ENCODE results near the gene ATP2B3. TPM values are rescaled to one million over a fixed set of nuclear protein-coding genes. Genes with fewer than 3 reads are reported as not detected.

The ATP2B3 gene
- not detected in 2 replicates for total RNA-seq (2014; rRNA removed)
- not detected for polyA plus RNA-seq (2012)

DNA sequence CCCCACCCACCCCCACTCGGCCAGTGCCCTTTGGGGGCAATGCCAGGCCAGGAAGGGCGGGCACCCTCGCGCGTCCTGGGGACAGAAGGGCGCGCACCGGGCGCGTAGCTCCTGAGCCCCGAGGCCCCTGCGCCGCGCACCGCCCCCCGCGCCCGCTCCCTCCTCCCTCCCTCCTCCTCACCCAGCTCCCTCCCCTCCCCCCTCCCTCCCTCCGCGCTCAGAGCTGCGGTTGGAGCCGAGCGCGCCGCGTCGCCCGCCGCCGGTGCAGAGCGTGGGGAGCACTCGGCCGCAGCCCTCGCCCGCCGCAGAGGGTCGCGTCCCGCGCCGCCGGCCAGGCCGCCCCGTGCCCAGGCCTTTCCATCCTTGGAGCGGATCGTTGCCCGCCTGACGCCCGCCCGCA lies at the start of gene ATP2B3:
Gene ATP2B3, plus strand, starts transcription at position 220 of the 400 bp plus-strand sequence. CDS start 18,606 bp downstream, outside the sequence.
- DNase-seq (ENCODE audit: low read depth) = no peak

DNA sequence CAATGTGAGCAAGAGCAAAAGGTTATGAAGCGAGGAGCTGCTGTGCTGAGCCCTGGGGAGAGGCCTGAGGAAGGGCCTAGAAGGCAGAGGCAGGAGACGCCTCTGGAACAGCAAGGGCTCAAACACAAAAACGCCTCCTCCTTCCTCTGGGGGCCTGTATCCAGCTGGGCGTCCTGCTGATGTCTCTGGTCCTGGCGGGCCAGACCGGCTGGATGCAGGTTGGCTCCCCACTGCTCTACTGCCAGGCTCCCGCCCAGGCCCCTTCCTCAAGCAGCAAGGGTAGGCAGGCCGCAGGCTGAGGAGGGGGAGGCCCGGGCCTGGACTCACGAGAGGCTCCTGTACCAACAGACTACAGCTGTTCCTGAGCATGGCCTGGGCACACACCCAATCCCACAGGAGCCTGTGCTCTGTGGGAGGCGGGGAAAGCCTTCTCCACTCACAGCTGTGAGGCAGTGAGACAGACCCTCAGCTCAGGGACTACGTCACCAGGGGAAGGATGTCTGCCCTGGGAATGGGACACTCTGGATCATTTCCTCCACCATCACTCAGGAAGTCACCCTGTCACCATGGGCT lies 49.3 kb upstream of the ATP2B3 start:
- no peak for DNase-seq (ENCODE audit: low read depth)

DNA sequence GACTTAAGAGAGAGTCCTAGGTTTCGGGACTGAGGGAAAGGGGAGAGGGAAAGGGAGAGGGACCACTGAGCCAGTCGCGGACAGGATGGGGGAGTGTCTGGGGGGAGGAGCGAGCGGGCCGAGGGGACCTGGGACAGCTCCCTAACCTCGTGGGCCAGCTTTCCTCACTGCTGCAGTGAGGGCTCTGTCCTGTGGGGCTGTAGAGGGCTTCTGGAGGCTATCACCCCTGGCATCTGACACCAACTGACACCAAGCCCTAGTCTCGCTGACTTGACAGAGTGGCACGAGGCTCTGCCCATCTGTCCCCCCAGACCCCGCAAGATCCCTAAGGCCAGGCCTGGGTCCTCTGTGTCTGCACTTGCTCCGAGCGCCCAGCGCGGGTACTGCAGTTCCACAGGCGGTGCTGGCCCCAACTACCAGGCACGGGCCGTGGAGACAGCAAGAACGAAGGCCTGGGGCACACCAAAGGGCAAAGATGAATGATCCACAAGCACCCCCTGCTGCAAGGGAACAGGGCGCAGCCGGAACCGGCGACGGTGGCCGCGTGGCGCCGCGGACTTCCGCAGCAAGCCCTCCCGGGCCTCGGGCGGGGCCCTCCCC lies 47.5 kb upstream of the ATP2B3 start:
- peak; percentile 22 for DNase-seq (ENCODE audit: low read depth)

DNA sequence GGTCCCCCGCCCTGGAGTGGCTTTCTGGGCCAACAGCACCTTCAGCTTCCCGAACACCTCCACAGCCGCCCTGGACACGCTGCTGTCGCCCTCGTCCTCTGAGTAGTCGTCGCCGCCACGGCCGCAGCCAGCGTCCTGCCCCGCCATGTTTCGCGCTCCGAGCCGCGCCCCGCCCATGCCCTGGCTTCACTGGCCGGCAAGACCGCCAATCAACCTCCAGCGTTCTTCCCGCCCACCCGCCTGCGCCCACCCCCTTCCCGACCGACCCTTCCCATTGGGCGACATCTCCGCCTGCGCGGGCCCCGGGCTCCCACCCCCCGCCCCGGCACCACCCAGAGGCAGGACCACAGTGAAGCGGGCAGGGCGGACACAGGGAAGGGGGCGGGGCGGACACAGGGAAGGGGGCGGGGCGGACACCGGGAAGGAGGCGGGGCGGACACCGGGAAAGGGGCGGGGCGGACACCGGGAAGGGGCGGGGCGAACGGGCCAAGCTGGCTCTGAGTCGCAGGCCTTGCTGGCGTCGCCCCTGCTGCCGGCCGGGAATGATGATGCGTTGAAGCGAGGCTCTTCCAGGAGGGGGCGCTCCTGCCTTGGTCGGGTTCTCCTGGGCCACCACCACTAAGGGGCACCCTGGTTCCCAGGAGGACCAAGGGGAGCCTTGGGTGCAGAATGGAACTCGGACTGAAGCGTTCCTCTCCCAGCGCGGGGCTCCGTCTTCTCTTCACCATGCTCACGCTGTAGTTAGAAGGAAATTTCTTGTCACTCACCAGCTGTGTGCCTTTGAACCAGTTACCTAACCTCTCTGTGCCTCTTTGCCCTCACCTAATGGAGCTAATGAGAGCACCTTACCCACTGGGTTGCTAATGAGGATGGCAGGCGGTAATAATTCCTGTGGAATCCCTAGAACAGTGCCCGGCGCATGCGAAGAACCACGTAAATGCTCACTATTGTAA lies 46.8 kb upstream of the ATP2B3 start, which contains the start of gene HAUS7:
Gene HAUS7, minus strand, starts transcription at position 166 of the 953 bp plus-strand sequence. Its CDS starts 19 bp downstream, at position 147.
- peak; percentile 82 for DNase-seq (ENCODE audit: low read depth)

DNA sequence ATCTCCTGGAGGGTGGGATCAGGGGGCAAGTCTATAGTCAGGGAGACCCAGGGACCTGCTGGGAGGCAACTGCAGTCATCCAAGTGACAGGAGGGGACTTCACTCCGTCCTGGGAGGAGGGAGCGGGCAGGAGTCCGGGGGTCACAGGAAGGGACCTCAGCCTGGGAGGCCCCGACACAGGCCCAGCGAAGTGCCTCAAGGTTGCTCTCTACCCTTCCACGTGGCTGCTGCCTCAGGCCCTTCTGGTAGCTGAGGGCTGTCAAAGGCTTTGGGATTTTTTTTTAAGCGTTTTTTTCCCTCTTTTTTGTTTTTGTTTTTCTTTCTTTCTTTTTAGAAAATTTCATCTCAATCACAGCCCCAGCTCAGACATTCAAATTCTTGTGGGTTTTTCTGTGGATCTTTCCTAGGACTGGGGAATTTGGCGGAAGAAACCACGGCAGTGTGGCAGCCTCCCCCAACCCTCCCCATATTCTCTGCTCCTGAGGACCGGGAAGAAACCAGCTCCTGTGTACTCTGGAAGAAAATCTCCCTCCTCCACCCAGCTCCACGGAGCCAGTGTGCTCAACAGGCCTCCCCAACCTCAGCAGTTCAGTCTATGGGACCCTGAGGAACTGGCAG lies 45.7 kb upstream of the ATP2B3 start:
- no peak for DNase-seq (ENCODE audit: low read depth)

GRCh38 chrX:153473126-153473525 lies 44.3 kb upstream of the ATP2B3 start:
- no peak for DNase-seq (ENCODE audit: low read depth)

DNA sequence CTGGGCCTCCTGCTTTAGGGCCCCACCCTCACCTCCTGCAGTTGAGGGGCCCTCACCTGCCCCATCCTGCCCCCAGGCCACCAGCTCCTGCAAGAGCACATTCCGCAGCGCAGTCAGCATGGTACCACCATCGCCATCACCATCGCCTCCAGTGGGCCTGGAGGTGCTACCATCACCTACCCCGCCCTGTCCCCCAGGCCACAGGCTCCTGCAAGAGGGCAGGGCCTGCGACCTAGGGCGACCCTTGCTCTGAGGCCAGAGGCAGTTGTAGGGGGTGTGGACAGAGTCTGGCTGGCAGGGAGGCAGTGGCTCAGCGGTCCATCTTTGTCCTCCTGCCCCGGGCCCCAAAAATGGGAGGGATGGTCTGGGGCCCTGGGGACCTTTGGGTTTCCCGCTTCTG lies 43.2 kb upstream of the ATP2B3 start:
- no peak for DNase-seq (ENCODE audit: low read depth)

DNA sequence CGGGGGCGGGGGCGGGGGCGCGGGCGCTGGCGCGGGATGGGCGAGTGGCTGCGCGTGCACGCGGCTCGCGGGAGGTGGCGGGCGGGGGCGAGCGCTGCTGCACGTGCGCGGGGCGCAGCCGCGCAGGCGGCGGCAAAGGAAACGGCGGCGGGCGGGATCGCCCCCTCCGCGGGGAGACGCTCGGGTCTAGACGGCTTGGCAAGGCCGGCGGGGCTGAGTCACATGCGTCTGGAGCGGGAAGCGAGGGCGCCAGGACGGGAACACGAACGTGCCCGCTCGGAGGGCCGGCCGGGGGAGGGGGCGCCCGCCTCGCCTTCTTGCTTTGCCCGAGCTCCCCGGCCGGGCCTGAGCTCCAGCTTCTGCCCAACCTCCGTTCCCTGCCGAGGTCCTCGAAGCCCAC lies 42.7 kb upstream of the ATP2B3 start:
- DNase-seq (ENCODE audit: low read depth) = no peak

DNA sequence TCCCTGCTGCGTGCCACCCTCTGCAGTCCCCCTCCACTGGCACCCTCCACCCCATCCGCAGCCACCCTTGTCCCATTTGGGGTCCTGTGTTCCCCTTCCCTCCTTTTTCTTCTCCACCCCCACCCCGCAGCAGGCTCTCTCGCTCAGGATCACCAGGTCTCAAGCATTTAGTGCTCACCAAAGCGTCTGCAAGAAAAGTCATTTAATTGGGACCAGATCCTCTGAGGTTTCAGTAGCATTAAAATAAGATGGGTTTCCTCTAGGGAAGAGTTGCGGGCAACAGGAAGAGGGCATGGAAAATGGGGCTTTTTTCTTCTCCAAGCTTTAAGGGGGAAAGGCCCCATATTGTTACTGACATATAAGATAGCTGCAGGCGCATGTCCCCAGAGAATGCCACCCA lies 42.2 kb upstream of the ATP2B3 start:
- DNase-seq (ENCODE audit: low read depth) = no peak

DNA sequence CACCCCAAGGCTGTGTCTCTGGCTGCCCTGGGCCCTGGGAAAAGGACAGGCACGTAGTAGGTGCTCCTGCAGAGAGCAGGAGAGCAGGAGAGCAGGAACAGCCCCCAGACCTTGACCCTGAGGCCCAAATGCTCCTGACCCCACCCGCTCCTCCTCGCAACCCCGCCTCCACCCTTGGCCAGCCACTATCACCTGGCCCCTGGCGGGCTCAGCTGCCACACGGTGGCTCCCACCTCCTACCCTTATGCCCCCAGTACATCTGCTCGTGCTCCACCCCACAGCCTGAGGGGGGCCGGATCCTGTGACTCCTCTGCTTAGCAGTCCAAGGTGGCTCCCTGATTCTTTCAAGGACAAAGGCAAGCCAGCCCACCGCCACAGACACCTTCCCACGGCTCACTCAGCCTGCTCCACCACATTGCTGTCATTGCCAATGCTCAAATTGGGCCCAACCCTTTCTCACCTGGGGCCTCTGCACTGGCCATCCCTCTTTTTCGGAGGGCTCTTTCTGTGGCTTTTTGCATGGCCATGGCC lies 41.6 kb upstream of the ATP2B3 start:
- no peak for DNase-seq (ENCODE audit: low read depth)

DNA sequence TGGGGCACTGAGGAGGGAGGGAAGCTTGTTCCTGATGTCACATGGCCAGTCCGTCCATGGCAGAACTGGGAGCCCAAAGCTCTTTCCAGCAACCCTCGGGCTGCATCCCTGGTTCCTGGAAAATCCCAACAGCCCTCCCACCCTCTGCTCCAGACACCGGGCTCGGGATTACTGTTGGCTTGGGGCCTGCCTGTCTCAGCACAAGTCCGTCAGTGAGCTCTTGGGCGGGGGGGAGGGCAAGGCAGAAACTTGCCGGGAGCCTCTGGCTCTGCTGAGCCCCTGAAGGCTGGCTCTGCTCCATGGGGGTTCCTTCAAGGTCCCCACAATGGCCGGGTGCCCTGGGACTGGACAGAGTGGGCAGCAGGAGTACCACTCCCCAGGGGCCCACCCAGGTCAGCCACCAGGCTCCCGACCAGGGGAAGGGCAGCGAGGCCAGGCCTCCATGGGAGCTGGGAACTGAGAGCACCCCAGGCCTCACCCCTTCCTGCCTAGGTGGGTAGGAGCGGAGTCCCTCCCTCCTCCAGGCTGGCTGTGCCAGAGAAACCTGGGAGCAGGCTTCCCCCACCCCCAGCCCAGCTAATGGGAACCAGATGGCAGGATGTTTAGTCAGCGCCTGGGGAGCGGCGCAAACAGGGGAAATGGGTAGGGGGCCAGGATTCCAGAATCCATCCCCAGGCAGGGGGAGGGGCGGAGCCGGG lies 40.6 kb upstream of the ATP2B3 start:
- DNase-seq (ENCODE audit: low read depth) = no peak

DNA sequence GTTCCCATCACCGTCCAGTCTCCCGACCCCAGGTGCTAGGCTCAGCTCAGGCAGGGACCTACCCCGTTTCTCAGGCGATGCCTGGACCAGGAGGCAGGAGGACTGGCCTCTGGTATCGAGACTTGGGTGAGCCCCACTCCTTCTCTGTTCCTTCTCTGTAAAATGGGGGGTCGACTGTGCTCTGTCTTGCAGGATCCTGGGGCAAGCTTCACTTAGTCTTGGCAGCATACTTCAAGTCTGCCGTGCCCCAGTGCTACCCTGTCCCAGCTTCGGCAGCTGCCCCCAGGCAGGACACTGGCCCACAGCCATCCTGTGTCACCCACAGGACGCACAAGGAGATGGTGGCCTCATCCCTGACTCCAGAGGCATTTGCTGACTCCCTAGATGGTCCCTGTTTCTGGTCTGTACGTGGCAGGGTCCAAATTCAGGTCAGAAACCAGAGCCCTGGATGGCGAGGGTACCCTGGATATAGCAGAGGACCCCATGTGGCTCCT lies 40.0 kb upstream of the ATP2B3 start:
- no peak for DNase-seq (ENCODE audit: low read depth)

- no peak for DNase-seq (ENCODE audit: low read depth)
Observed at GRCh38 chrX:153477901-153478300, 39.5 kb upstream of the ATP2B3 start.

DNA sequence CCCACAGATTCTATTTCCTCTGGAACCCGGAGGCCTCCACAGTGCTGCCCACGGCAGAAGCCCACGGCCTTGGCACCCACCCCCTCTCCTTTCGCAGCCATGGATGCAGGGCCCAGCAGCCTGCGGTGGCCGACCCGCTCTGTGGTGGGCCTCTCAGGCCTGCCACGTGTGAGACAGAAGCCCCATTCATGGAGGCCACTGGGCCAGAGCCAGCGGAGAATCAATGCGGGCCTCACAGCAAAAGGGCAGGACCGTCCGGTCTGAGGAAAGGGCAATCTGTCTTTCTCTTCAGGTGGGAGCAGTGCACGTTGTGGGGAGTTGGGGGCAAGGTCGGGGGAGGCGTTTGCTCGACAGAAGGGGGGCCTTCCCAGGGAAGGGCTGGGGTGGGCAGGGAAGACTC lies 38.7 kb upstream of the ATP2B3 start:
- DNase-seq (ENCODE audit: low read depth) = no peak

GRCh38 chrX:153481043-153481442 lies 36.4 kb upstream of the ATP2B3 start:
- DNase-seq (ENCODE audit: low read depth) = no peak

- no peak for DNase-seq (ENCODE audit: low read depth)
Observed at GRCh38 chrX:153482376-153483015, 34.9 kb upstream of the ATP2B3 start.

- no peak for DNase-seq (ENCODE audit: low read depth)
Observed at GRCh38 chrX:153485396-153486080, 31.9 kb upstream of the ATP2B3 start.

DNA sequence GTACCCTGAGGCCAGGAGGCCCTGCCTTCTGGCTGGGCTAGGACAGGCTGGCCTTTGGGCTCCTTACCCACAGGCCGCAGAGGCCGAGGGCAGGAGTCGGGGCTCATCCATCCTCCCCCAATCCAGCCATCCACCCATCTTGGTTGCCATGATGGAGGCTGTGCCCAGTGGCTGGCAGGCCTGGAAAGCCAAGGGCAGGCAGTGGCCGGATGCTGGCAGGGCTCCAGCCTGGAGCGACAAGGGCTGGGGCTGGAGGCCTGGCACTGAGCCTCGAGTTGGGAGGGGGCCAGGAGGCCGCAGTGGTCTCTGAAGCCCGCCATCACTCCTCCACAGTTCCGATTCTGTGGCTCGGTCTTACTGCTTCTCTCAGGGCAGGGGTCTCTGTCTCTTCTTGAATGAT lies 31.3 kb upstream of the ATP2B3 start:
- no peak for DNase-seq (ENCODE audit: low read depth)

GRCh38 chrX:153487590-153488071 lies 29.8 kb upstream of the ATP2B3 start:
- DNase-seq (ENCODE audit: low read depth) = no peak

Measured in LHCN-M2 (cell line).